GM12865 (cell line): ENCODE data around the gene COL18A1.
A peak's percentile ranks its signal among the peaks of the same experiment; 100 is the strongest.
"Not testable (repeated sequence)": the region's sequence is repeated elsewhere in the genome, so short reads cannot be mapped to it uniquely, and the experiment has no call there.

Source experiments
- DNase-seq: peaks from one replicate; pipeline ENCODE4 v3.0.0; 2010; ENCODE audit warnings: low read depth
- H3K4me3 ChIP-seq: 2 replicates; pipeline ENCODE4 v1.5.1; 2011; ENCODE audit warnings: mild to moderate bottlenecking, low read depth, low read length, control low read depth
- TF ChIP-seq, protein P1 (sequence below): IDR thresholded peaks from 2 replicates; pipeline ENCODE4 v1.5.1; 2011; ENCODE audit warnings: low read length, control low read depth, low read depth, inconsistent platforms; ENCODE audit not compliant: insufficient read depth; ENCODE audit errors: missing control alignments

The COL18A1 gene

GRCh38 chr21:45499201-45499750 lies 94.3 kb downstream of the COL18A1 start:
- TF ChIP-seq, protein P1, sequence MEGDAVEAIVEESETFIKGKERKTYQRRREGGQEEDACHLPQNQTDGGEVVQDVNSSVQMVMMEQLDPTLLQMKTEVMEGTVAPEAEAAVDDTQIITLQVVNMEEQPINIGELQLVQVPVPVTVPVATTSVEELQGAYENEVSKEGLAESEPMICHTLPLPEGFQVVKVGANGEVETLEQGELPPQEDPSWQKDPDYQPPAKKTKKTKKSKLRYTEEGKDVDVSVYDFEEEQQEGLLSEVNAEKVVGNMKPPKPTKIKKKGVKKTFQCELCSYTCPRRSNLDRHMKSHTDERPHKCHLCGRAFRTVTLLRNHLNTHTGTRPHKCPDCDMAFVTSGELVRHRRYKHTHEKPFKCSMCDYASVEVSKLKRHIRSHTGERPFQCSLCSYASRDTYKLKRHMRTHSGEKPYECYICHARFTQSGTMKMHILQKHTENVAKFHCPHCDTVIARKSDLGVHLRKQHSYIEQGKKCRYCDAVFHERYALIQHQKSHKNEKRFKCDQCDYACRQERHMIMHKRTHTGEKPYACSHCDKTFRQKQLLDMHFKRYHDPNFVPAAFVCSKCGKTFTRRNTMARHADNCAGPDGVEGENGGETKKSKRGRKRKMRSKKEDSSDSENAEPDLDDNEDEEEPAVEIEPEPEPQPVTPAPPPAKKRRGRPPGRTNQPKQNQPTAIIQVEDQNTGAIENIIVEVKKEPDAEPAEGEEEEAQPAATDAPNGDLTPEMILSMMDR = no peak
- DNase-seq = no peak
- no peak overlapping the region for H3K4me3 ChIP-seq

DNA sequence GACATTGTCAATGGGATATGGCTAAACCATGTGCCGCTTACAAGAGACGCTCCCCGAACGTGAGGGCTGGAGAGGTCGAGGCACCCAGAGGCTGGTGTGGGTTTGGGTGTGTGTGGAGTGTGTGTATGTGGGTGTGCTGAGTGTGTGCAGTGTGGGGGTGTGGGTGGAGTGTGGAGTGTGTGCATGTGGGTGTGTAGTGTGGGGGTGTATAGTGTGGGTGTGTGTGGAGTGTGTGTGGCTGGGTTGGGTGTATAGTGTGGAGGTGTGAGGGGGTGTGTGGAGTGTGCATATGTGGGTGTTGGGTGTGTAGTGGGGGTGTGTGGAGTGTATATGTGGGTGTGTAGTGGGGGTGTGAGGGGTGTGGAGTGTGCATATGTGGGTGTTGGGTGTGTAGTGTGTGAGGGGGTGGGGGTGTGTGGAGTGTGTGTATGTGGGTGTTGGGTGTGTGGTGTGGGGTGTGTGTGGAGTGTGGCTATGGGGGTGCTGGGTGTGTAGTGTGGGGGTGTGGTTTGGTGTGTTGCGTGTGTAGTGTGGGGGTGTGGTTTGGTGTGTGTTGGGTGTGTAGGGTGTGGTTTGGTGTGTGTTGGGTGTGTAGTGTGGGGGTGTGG lies 95.1 kb downstream of the COL18A1 start:
- TF ChIP-seq, protein P1 = no peak
- H3K4me3 ChIP-seq = no peak overlapping the region
- no peak for DNase-seq

GRCh38 chr21:45501081-45502005 lies 96.4 kb downstream of the COL18A1 start:
- not testable (repeated sequence) for DNase-seq, H3K4me3 ChIP-seq

DNA sequence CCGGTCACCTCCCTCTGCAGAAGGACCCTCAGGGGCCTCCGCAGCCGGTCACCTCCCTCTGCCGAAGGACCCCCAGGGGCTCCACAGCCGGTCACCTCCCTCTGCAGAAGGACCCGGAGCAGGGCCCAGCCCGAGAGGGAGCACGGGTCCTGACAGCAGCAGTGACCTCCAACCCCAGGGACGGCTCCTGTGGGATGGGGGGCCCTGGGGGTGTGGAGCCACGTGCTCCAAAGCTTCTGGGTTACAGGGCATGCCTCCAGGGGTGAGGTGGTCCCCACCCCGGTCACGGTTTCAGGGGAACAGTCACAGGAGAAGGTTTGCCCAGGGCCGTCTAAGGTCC lies 97.0 kb downstream of the COL18A1 start:
- no peak overlapping the region for H3K4me3 ChIP-seq
- TF ChIP-seq, protein P1 = no peak
- no peak for DNase-seq

DNA sequence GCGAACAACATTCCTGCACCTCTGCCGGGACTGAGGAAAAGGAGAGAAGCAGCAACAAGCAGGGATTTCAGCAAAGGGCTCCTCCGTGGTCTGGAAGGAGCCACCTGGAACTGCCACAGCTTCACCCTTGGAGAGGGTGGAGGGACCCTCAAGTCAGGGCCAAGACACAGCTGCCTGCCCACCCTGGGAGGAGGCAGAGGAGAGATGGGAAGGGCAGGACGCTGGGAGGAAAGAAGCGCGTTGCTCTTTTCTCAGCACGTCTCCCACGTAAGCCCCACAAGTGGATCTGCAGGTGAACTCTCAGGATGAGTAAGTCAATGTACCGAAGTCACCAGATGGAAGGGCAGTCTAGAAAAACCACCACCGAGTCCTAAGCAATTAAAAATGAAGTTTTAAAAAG lies 97.6 kb downstream of the COL18A1 start:
- TF ChIP-seq, protein P1 = no peak
- peak; percentile 30 for DNase-seq
- no peak overlapping the region for H3K4me3 ChIP-seq

- not testable (repeated sequence) for DNase-seq, H3K4me3 ChIP-seq
Observed at GRCh38 chr21:45503226-45503625, 98.3 kb downstream of the COL18A1 start.

GRCh38 chr21:45504021-45504515 lies 99.1 kb downstream of the COL18A1 start:
- no peak for DNase-seq
- H3K4me3 ChIP-seq = no peak overlapping the region
- TF ChIP-seq, protein P1 = no peak
